D721Med (cell line): ENCODE measurements around the gene COPA.
A peak's percentile ranks its signal among the peaks of the same experiment; 100 is the strongest.
"Not testable (repeated sequence)": the region's sequence is repeated elsewhere in the genome, so short reads cannot be mapped to it uniquely, and the experiment has no call there.

Experiments used
- DNase-seq: peaks from one replicate; pipeline ENCODE4 v3.0.0; 2011; ENCODE audit warnings: low spot score; ENCODE audit not compliant: insufficient read length
- FAIRE-seq: peaks from 2 replicates; lab custom pipeline; 2011; peaks lifted over from hg19 to GRCh38; lab: Jason Lieb, UNC
- CTCF ChIP-seq: IDR thresholded peaks from 2 replicates; pipeline ENCODE4 v1.5.1; 2012; ENCODE audit warnings: mild to moderate bottlenecking, control low read depth; ENCODE audit not compliant: insufficient read depth; ENCODE audit errors: missing control alignments

The COPA gene

GRCh38 chr1:160308451-160309184 is 34.4 kb downstream of the COPA start:
- no peak for DNase-seq
- TF ChIP-seq CTCF: no peak
- no peak for FAIRE-seq

- no peak for FAIRE-seq
- no peak for DNase-seq
- TF ChIP-seq CTCF: no peak
Observed at GRCh38 chr1:160307118-160307791, 35.8 kb downstream of the COPA start.

GRCh38 chr1:160300173-160300572 is 42.9 kb downstream of the COPA start:
- FAIRE-seq (no peak), DNase-seq (no peak)
- TF ChIP-seq CTCF: no peak

- DNase-seq: no peak
- no peak for TF ChIP-seq CTCF
- no peak for FAIRE-seq
Observed at GRCh38 chr1:160296036-160296435, 47.0 kb downstream of the COPA start.

GRCh38 chr1:160293020-160293968 is 49.8 kb downstream of the COPA start:
- TF ChIP-seq CTCF: no peak
- FAIRE-seq: no peak
- no peak for DNase-seq

- peak; percentile 99 for FAIRE-seq
- peak; percentile 93 for TF ChIP-seq CTCF
Observed at GRCh38 chr1:160291248-160292220, 51.5 kb downstream of the COPA start.

GRCh38 chr1:160287769-160288168 is 55.3 kb downstream of the COPA start:
- not testable (repeated sequence) for DNase-seq, FAIRE-seq

More at GRCh38 chr1:160291248-160292220, 51.5 kb downstream of the COPA start:
- DNase-seq: peak; percentile 37
